Measurements from ENCODE around the gene DLK2.

DNA sequence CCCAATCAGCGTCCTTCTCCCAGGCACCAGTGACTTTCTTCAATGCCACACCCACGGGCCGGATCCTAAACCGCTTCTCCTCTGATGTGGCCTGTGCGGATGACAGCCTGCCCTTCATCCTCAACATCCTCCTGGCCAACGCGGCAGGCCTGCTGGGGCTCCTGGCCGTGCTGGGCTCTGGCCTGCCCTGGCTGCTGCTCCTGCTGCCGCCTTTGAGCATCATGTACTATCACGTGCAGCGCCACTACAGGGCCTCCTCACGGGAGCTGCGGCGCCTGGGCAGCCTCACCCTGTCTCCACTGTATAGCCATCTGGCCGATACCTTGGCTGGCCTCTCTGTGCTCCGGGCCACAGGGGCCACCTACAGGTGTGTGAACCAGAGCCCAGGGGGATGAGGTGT, 9.8 kb downstream of the DLK2 start:
- TF ChIP-seq, protein P1, sequence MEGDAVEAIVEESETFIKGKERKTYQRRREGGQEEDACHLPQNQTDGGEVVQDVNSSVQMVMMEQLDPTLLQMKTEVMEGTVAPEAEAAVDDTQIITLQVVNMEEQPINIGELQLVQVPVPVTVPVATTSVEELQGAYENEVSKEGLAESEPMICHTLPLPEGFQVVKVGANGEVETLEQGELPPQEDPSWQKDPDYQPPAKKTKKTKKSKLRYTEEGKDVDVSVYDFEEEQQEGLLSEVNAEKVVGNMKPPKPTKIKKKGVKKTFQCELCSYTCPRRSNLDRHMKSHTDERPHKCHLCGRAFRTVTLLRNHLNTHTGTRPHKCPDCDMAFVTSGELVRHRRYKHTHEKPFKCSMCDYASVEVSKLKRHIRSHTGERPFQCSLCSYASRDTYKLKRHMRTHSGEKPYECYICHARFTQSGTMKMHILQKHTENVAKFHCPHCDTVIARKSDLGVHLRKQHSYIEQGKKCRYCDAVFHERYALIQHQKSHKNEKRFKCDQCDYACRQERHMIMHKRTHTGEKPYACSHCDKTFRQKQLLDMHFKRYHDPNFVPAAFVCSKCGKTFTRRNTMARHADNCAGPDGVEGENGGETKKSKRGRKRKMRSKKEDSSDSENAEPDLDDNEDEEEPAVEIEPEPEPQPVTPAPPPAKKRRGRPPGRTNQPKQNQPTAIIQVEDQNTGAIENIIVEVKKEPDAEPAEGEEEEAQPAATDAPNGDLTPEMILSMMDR (IDR thresholded peaks at IDR 0.05) = no peak
- TF ChIP-seq POLR2A (IDR thresholded peaks at IDR 0.05) (no peak), EP300 (IDR thresholded peaks at IDR 0.05) (no peak), POLR2AphosphoS5 (IDR thresholded peaks at IDR 0.05) (no peak)
